ENCODE results near the gene ARHGAP1. TPM values are rescaled to one million over a fixed set of nuclear protein-coding genes. Genes with fewer than 3 reads are reported as not detected.

Gene ARHGAP1
- total RNA-seq, 1 experiment from 2014 or later: 43.5 TPM

- Histone ChIP-seq H3K27ac (ENCODE audit: low read length) (no peak overlapping the region), H3K4me3 (ENCODE audit: low read depth in 2 of 2, low read length in 2 of 2) (no peak overlapping the region), H3K9me3 (ENCODE audit: control insufficient read depth, insufficient read depth, low read depth, low read length) (no peaks in the 10 kb centered on the region), H3K36me3 (ENCODE audit: control insufficient read depth, insufficient read depth, low read length) (no peaks in the 10 kb centered on the region), H3K27me3 (ENCODE audit: control insufficient read depth, insufficient read depth, low read length) (no peaks in the 10 kb centered on the region), H3K4me1 (ENCODE audit: control insufficient read depth, insufficient read depth, low read length) (peaks cover 14% of the 10 kb centered on the region)
- BruUV-seq (replicated peaks): no TSS peak
- TF ChIP-seq CTCF (IDR thresholded peaks at IDR 0.05): no peak
- no peak for TF ChIP-seq TCF7L2 (IDR thresholded peaks at IDR 0.05; ENCODE audit: low read depth, low read length)
- TF ChIP-seq POLR2AphosphoS5 (IDR thresholded peaks at IDR 0.05; ENCODE audit: low read depth, low read length): no peak
- no peak for TF ChIP-seq REST (IDR thresholded peaks at IDR 0.05; ENCODE audit: insufficient read depth in 1 of 2, low read depth in 2 of 2, low read length in 1 of 2)
- TF ChIP-seq SIN3A (IDR thresholded peaks at IDR 0.05; ENCODE audit: borderline replicate concordance, insufficient read depth, low read depth, low read length): no peak
- intact Hi-C loops (cut with micrococcal nuclease; ENCODE audit: unreplicated experiment) (no loop called here), in situ Hi-C loops (cut with HindIII; ENCODE audit: low pct_unique_long_range_greater_than_20kb, low sequenced_read_pairs) (no loop called here)
- DNase-seq (ENCODE audit: low read depth, low spot score) (no peak), ATAC-seq (peak; percentile 37; the same call in 1 of the 2 replicates)
- POLR2A ChIA-PET: interaction anchor here (0.6 kb wide), 1 partner anchor 78 kb away, joined by 3 read pairs; no protein-coding TSS in a partner anchor
- CTCF ChIA-PET: no interaction called here
Measured at GRCh38 chr11:46719543-46720218, 19.3 kb upstream of the ARHGAP1 start.

DNA sequence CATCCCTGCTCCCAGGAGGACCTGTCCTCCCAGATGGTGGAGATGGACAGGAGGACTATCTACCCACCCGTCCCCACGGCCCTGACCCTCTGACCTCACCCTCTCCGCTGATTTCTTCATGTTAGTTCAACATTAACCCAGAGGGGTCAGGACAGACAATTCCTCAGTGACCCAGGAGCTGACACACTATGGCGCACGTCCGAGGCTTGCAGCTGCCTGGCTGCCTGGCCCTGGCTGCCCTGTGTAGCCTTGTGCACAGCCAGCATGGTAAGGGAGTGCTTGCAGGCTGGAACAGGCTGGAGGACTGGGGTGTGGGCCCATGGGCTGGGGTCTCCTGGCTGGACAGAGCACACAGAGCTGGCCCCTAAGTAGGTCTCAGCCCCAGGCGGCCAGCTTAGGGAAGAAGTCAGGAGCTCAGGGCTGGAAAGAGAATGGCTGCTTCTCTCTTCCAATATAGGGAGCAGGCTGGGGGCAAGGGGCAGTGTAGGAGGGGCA lies 18.7 kb upstream of the ARHGAP1 start, which contains the start of gene F2:
Gene F2 (plus strand): TSS at position 166 of the 495 bp plus-strand sequence. CDS start 23 bp downstream, at position 189.
- ATAC-seq (peak; percentile 24; the same call in 1 of the 2 replicates), DNase-seq (ENCODE audit: low read depth, low spot score) (no peak)
- Histone ChIP-seq H3K4me3 (ENCODE audit: low read depth in 2 of 2, low read length in 2 of 2) (no peak within 1 kb of the TSS), H3K36me3 (ENCODE audit: control insufficient read depth, insufficient read depth, low read length) (no peaks in the 10 kb centered on the region), H3K9me3 (ENCODE audit: control insufficient read depth, insufficient read depth, low read depth, low read length) (no peaks in the 10 kb centered on the region), H3K4me1 (ENCODE audit: control insufficient read depth, insufficient read depth, low read length) (peaks cover 14% of the 10 kb centered on the region), H3K27ac (ENCODE audit: low read length) (peak within 1 kb of the TSS; percentile 58), H3K27me3 (ENCODE audit: control insufficient read depth, insufficient read depth, low read length) (no peaks in the 10 kb centered on the region)
- POLR2A ChIA-PET: interaction anchor here (0.6 kb wide), 1 partner anchor 137 kb away, joined by 12 read pairs; no protein-coding TSS in a partner anchor
- in situ Hi-C loops (cut with HindIII; ENCODE audit: low pct_unique_long_range_greater_than_20kb, low sequenced_read_pairs) (no loop called here), intact Hi-C loops (cut with micrococcal nuclease; ENCODE audit: unreplicated experiment) (no loop called here)
- CTCF ChIA-PET: no interaction called here
- no TSS peak for BruUV-seq (replicated peaks)
- TF ChIP-seq CTCF (IDR thresholded peaks at IDR 0.05) (no peak), SIN3A (IDR thresholded peaks at IDR 0.05; ENCODE audit: borderline replicate concordance, insufficient read depth, low read depth, low read length) (no peak), REST (IDR thresholded peaks at IDR 0.05; ENCODE audit: insufficient read depth in 1 of 2, low read depth in 2 of 2, low read length in 1 of 2) (no peak), POLR2AphosphoS5 (IDR thresholded peaks at IDR 0.05; ENCODE audit: low read depth, low read length) (no peak), TCF7L2 (IDR thresholded peaks at IDR 0.05; ENCODE audit: low read depth, low read length) (no peak)

Data from Panc1 (cell line).